ENCODE results near the gene TIMP1.
"Not testable (repeated sequence)": the region's sequence is repeated elsewhere in the genome, so short reads cannot be mapped to it uniquely, and the experiment has no call there.

TIMP1 gene

GRCh38 chrX:47574076-47574546, 8.1 kb upstream of the TIMP1 start:
- DNase-seq: no peak

DNA sequence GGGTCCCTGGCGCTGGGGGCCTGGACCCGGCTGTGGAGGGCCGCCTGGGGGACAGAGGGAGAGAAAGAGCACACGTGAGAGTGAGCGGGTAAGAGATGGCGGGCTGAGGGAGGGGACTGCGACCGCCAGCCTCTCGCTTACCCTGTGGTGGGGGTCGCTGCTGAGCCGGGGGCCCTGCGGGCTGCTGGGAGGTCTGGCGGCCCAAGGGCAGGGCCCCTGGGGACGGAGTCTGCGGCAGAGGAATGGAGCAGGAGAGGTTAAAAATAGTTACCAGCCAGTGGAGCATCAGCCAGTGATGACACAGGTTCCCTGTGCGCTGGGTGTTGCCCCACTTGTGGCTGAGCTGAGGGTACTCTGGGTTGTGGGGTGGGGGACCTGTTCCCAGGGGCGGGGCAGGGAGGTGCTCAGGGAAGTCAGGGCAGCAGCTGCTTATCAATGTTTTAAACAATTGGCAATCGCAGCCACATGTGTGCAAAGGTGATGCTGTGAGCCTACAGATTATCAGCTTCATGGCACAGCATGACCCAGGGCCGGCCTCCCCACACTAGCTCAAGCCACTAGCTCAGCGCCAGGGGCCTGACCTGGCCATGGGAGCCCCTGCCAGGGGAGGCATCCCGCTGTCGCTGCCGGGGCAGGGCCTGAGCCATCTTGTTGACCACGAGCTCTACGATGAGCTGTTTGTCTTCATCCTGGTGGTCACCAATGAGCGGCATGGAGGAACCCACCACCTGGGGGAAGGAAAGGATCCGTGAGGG, 7.5 kb upstream of the TIMP1 start:
- DNase-seq: no peak

DNA sequence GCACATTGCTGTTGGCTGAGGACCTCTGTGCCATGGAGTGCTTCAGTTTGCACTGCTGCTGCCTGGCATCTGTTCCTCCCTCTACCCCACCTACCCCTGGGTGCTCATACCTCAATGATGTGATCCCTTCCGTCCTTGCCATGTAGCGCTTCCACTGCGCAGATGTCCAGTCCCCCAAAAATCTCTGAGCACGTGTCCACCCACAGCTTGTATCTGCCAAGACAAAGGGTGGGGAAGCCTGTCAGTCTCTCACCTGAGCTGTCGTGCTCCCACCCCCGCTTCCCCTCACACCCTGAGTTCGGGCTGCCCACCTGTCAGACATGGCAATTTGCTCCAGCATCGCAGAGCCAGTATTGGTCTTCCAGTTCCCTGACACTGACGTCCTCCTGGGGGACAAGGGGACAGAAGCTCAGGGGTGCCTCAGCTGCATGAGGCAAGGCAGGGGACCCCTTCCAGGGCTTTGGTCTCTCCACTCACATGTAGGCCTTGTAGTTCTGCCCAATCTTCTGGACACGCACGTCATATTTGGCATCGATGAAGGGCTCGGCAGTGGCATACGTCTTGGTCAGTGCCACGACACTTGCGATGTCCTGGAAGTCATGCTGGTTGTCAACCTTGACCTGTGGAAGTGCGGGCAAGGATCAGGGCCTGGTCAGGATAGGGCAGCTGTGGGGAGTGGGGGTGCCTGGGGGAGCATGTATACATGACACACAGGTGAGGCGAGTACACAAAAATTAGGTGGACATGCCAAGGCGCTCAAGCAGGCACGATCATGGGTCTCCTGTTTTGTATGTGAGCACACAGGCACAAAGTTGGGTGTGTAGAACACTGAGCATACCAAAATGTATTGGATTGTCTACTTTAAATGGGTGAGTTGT, 6.0 kb upstream of the TIMP1 start:
- DNase-seq: no peak

GRCh38 chrX:47577424-47577823, 4.8 kb upstream of the TIMP1 start:
- no peak for DNase-seq

GRCh38 chrX:47577901-47578300, 4.3 kb upstream of the TIMP1 start:
- DNase-seq: no peak

- no peak for DNase-seq
Measured at GRCh38 chrX:47578692-47579091, 3.5 kb upstream of the TIMP1 start.

GRCh38 chrX:47579537-47579936, 2.7 kb upstream of the TIMP1 start:
- DNase-seq: no peak

DNA sequence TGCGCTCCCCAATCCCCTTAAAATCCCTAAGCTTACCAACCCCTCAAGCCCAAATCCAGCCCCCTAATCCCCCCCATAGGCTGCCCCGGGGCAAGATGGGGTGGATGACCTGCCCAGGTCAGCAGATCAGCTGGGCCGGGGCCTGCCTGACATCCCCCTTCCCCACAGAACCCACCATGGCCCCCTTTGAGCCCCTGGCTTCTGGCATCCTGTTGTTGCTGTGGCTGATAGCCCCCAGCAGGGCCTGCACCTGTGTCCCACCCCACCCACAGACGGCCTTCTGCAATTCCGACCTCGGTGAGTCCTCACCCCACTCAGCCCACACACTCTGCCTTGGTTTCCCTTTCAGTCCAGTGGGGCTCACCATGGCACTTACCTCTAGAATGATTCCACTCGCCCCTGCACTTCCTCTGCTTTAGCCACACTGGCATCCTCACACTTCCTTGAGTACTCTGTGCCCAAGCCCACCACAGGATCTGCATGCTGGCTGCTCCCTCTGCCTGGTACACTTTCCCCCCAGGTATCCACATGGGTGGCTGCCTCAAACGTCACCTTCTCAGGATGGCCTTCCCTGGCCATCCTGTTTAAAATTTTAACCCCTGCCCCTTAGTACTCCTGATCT, 1.1 kb downstream of the TIMP1 start:
- DNase-seq: no peak

DNA sequence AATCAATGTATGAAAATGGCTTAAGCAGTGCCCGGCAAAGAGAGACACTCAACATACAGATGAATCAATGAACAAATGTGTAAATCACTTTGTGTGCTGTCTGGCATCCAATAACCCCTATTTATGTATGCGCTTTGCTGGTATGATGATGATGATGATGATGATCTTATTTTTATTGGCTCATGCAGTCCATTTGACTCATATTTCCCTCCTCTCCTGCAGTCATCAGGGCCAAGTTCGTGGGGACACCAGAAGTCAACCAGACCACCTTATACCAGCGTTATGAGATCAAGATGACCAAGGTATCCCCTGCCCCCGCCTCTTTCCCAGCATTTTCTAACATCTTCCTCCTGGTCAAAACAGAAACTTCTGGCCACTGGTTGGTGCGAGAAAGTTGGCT, 2.5 kb downstream of the TIMP1 start:
- no peak for DNase-seq

DNA sequence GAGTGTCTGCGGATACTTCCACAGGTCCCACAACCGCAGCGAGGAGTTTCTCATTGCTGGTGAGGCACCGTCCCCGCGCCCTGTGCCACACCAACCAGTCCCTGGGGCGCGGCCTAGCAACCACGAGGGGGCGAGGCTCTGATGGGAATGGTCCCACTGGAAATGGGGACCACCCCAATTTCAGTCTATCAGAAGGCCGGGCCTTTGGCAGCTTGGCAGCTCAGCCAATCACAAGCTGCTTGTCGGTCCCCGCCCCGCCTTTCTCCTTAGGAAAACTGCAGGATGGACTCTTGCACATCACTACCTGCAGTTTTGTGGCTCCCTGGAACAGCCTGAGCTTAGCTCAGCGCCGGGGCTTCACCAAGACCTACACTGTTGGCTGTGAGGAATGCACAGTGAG, 3.0 kb downstream of the TIMP1 start:
- DNase-seq: no peak

- no peak for DNase-seq
Measured at GRCh38 chrX:47586043-47586787, 4.0 kb downstream of the TIMP1 start.

GRCh38 chrX:47587091-47587891, 5.1 kb downstream of the TIMP1 start:
- no peak for DNase-seq

DNA sequence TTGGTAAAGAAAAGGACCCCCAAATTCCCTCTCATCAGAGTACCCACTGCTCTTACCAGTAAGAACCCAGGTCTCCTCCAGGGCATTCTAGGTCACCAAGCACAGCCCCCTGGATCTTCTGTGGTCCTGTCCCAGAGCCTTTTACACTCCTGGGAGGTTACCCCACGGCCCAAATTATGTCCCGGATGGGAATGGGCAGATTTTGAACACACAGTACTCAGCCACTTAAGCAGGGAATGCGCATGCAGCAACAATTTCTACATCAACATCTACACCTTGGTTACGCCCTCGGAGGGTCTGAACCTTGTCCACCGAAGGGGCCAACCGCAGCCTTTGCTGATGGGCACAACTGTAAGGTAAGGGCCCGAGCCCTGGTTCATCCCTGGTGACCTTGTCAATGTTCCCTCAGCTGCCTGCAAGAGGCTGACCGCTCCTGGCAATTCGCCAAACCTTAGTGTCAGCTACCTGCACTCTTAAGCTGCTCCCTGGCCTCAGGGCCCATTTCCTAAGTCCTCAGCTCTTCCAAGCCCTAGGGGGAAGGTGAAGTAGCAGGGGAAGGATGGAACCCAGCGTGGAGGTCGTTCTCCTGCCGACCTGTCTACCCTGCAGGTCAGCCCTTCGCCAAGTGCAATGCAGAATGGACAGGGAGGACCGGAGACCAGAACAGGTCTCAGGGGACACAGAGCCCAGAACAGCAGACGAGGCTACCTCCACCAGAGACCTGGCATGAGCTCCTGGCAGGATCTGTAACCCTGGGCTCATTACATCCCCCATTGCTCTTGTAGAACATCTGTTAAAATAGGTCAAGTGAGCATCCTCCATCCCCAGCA, 5.9 kb downstream of the TIMP1 start:
- DNase-seq: no peak

- DNase-seq: no peak
Measured at GRCh38 chrX:47590984-47591383, 8.7 kb downstream of the TIMP1 start.

DNA sequence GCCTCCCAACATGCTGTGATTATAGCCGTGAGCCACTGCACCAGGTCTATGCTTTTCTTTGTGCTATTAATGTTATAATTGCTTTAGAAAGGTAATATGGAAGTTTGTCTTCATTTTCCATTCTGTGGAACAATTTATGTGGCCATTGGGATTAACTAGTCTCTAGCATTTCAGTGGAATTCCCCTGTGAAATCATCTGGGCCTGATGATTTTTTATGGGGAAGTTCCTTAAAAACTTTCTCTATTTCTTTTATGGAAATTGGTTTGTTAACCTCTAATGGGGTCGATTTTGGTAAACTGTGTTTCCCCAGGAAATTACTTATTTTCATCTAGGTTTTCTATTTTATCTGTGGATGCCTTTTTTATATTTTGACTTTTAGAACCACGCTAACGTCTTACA, 11.3 kb downstream of the TIMP1 start:
- DNase-seq: no peak

DNA sequence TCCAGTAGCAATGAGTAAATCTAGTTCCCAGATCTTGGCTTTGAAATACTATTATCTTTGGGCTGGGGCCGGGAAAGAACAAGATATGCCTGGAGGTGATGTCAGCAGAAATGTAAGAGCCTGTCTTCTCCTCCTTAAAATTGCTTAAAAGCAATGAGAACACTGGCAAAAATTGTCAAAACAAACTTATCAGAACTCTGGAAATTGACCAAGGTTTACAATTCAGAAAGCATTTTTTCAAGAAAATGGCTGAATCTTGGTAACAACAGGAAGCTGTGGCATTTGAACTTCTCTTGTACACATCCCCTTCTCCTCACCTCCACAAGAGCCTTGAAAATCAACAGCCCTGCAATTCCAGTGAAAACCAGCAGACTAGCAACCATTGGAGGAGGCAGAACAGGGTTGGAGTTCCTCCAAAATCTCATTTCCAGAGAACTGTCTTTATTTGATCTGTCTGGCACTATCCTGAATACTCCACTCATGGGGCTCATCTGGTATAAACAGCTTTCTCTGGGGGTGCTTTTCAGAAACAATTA, 13.5 kb downstream of the TIMP1 start:
- DNase-seq: no peak

GRCh38 chrX:47596256-47596655, 14.0 kb downstream of the TIMP1 start:
- no peak for DNase-seq

DNA sequence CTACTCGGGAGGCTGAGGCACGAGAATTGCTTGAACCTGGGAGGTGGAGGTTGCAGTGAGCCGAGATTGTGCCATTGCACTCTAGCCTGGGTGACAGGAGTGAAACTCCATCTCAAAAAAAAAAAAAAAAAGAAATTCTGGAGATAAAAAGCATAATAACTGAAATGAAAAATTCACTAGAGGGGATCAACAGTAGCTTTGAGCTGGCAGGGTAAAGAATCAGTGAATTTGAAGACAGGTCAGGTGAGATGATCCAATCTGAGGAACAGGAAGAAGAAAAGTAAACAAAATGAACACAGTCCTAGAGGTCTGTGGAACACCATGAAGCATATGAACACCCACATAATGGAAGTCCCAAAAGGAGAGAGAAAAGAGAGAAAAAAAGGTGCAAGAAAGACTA, 15.0 kb downstream of the TIMP1 start:
- no peak for DNase-seq

DNA sequence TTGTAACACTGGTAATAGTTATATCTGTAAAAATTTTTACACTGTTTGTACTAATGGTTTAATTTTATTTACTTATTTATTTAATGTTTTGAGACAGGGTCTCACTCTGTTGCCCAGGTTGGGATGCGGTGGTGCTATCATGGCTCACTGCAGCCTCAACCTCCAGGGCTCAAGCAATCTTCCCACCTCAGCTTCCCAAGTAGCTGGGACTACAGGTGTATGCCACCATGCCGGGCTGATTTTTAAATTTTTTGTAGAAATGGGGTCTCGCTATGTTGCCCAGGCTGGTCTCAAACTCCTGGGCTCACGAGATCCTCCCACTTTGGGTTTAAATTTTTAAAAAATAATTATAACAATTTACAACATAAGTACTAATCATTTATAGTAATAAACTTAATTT, 20.9 kb downstream of the TIMP1 start:
- not testable (repeated sequence) for DNase-seq

- no peak for DNase-seq
Measured at GRCh38 chrX:47605024-47605423, 22.8 kb downstream of the TIMP1 start.

DNA sequence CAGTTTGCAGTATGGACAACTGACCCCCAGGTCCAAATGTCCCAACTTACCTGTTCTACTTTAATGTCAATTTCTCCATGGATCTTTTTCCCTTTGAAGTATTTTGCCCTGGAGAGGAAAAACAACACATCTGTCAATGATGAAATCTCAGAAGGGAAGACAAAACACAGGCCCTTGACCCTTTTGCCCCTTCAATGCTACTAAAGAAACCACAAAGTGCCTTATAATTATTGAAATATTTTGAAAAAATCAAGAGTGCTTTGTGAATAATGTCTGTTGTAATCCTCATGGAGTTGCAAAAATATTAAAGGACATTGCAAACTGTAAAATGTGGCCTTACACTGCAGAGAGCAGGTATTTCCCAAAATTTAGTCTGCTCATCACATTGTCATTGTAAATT, 24.9 kb downstream of the TIMP1 start:
- no peak for DNase-seq
